HEK293 (cell line): ENCODE results near the gene ZNF10.
A peak's percentile ranks its signal among the peaks of the same experiment; 100 is the strongest.

Experiments
- BCL11B ChIP-seq: fragments of 450-650 bp; formaldehyde crosslinking; IDR thresholded peaks from 2 replicates; pipeline ENCODE4 v1.5.1; 2016; ENCODE audit warnings: low read depth, missing biosample characterization, missing genetic modification characterization
- HOXA7 ChIP-seq: sonication (generic); formaldehyde crosslinking; IDR thresholded peaks from 2 replicates; pipeline ENCODE4 v1.8.1; 2022; ENCODE audit warnings: missing genetic modification reagents, borderline replicate concordance
- MYNN ChIP-seq: fragments of 450-650 bp; formaldehyde crosslinking; IDR thresholded peaks from 2 replicates; pipeline ENCODE4 v1.5.1; 2016; ENCODE audit warnings: missing biosample characterization, missing genetic modification characterization, borderline replicate concordance
- SP7 ChIP-seq: fragments of 450-650 bp; formaldehyde crosslinking; IDR thresholded peaks from 2 replicates; pipeline ENCODE4 v1.5.1; 2016; ENCODE audit warnings: missing biosample characterization, missing genetic modification characterization
- ZBTB20 ChIP-seq: fragments of 450-650 bp; formaldehyde crosslinking; IDR thresholded peaks from 2 replicates; pipeline ENCODE4 v1.5.1; 2016; ENCODE audit warnings: missing biosample characterization, missing genetic modification characterization
- ZBTB21 ChIP-seq: fragments of 450-650 bp; formaldehyde crosslinking; IDR thresholded peaks from 2 replicates; pipeline ENCODE4 v1.5.1; 2017; ENCODE audit warnings: missing biosample characterization, missing genetic modification characterization
- ZFHX2 ChIP-seq: fragments of 450-650 bp; formaldehyde crosslinking; conservative IDR thresholded peaks from 2 replicates; pipeline ENCODE4 v1.5.1; 2016; ENCODE audit warnings: missing biosample characterization, missing genetic modification characterization
- ZFP3 ChIP-seq: fragments of 450-650 bp; formaldehyde crosslinking; IDR thresholded peaks from 2 replicates; pipeline ENCODE4 v1.5.1; 2016; ENCODE audit warnings: low read depth, missing biosample characterization, missing genetic modification characterization
- ZFP37 ChIP-seq: fragments of 450-650 bp; formaldehyde crosslinking; IDR thresholded peaks from 2 replicates; pipeline ENCODE4 v1.5.1; 2016; ENCODE audit warnings: missing biosample characterization, missing genetic modification characterization
- ZFP41 ChIP-seq: fragments of 450-650 bp; formaldehyde crosslinking; IDR thresholded peaks from 2 replicates; pipeline ENCODE4 v1.5.1; 2016; ENCODE audit warnings: missing biosample characterization, missing genetic modification characterization, borderline replicate concordance
- ZFP69B ChIP-seq: fragments of 450-650 bp; formaldehyde crosslinking; IDR thresholded peaks from 2 replicates; pipeline ENCODE4 v1.5.1; 2016; ENCODE audit warnings: missing biosample characterization, missing genetic modification characterization
- ZNF140 ChIP-seq: fragments of 450-650 bp; formaldehyde crosslinking; IDR thresholded peaks from 2 replicates; pipeline ENCODE4 v1.5.1; 2016; ENCODE audit warnings: missing biosample characterization, missing genetic modification characterization
- ZNF148 ChIP-seq: fragments of 450-650 bp; formaldehyde crosslinking; IDR thresholded peaks from 2 replicates; pipeline ENCODE4 v1.5.0; 2017; ENCODE audit warnings: missing biosample characterization, missing genetic modification characterization, borderline replicate concordance
- ZNF175 ChIP-seq: fragments of 450-650 bp; formaldehyde crosslinking; IDR thresholded peaks from 2 replicates; pipeline ENCODE4 v1.5.1; 2016; ENCODE audit warnings: missing biosample characterization, missing genetic modification characterization
- ZNF202 ChIP-seq: fragments of 450-650 bp; formaldehyde crosslinking; IDR thresholded peaks from 2 replicates; pipeline ENCODE4 v1.5.1; 2016; ENCODE audit warnings: missing biosample characterization, missing genetic modification characterization, borderline replicate concordance
- ZNF280C ChIP-seq: fragments of 450-650 bp; formaldehyde crosslinking; IDR thresholded peaks from 2 replicates; pipeline ENCODE4 v1.5.1; 2016; ENCODE audit warnings: missing biosample characterization, missing genetic modification characterization
- ZNF311 ChIP-seq: fragments of 450-650 bp; formaldehyde crosslinking; IDR thresholded peaks from 2 replicates; pipeline ENCODE4 v1.5.1; 2017; ENCODE audit warnings: missing biosample characterization, missing genetic modification characterization, borderline replicate concordance
- ZNF423 ChIP-seq: fragments of 450-650 bp; formaldehyde crosslinking; IDR thresholded peaks from 2 replicates; pipeline ENCODE4 v1.5.1; 2016; ENCODE audit warnings: missing biosample characterization, missing genetic modification characterization
- ZNF433 ChIP-seq: fragments of 450-650 bp; formaldehyde crosslinking; IDR thresholded peaks from 2 replicates; pipeline ENCODE4 v1.5.1; 2016; ENCODE audit warnings: missing biosample characterization, missing genetic modification characterization, low read depth
- ZNF48 ChIP-seq: fragments of 450-650 bp; formaldehyde crosslinking; IDR thresholded peaks from 2 replicates; pipeline ENCODE4 v1.5.1; 2016; ENCODE audit warnings: missing biosample characterization, missing genetic modification characterization
- ZNF560 ChIP-seq: fragments of 450-650 bp; formaldehyde crosslinking; IDR thresholded peaks from 2 replicates; pipeline ENCODE4 v1.5.1; 2017; ENCODE audit warnings: missing biosample characterization, missing genetic modification characterization, borderline replicate concordance
- ZNF624 ChIP-seq: fragments of 450-650 bp; formaldehyde crosslinking; IDR thresholded peaks from 2 replicates; pipeline ENCODE4 v1.5.1; 2017; ENCODE audit warnings: missing biosample characterization, missing genetic modification characterization
- ZNF660 ChIP-seq: fragments of 450-650 bp; IDR thresholded peaks from 2 replicates; pipeline ENCODE4 v1.5.1; 2018; ENCODE audit warnings: missing biosample characterization, mild to moderate bottlenecking, missing genetic modification characterization
- ZNF677 ChIP-seq: fragments of 450-650 bp; IDR thresholded peaks from 2 replicates; pipeline ENCODE4 v1.5.0; 2018; ENCODE audit warnings: missing biosample characterization, mild to moderate bottlenecking, missing genetic modification characterization, moderate library complexity
- ZNF777 ChIP-seq: fragments of 450-650 bp; formaldehyde crosslinking; IDR thresholded peaks from 2 replicates; pipeline ENCODE4 v1.5.1; 2017; ENCODE audit warnings: missing biosample characterization, missing genetic modification characterization, borderline replicate concordance
- ZNF791 ChIP-seq: fragments of 450-650 bp; formaldehyde crosslinking; IDR thresholded peaks from 2 replicates; pipeline ENCODE4 v1.5.1; 2016; ENCODE audit warnings: missing biosample characterization, missing genetic modification characterization
- ZNF792 ChIP-seq: fragments of 450-650 bp; formaldehyde crosslinking; IDR thresholded peaks from 2 replicates; pipeline ENCODE4 v1.5.1; 2016; ENCODE audit warnings: missing biosample characterization, missing genetic modification characterization
- TF ChIP-seq, protein P1 (sequence below): fragments of 450-650 bp; formaldehyde crosslinking; IDR thresholded peaks from 2 replicates; pipeline ENCODE4 v1.5.1; 2016; ENCODE audit warnings: missing biosample characterization, missing genetic modification characterization
- TF ChIP-seq, protein P2 (sequence below): fragments of 450-650 bp; formaldehyde crosslinking; IDR thresholded peaks from 2 replicates; pipeline ENCODE4; 2016; ENCODE audit warnings: missing biosample characterization, missing genetic modification characterization
- TF ChIP-seq, protein P3 (sequence below): fragments of 450-650 bp; formaldehyde crosslinking; optimal IDR thresholded peaks from 2 replicates; pipeline ENCODE3; 2016; ENCODE audit warnings: missing biosample characterization, mild to moderate bottlenecking, missing genetic modification characterization
- TF ChIP-seq, protein P4 (sequence below): fragments of 450-650 bp; formaldehyde crosslinking; IDR thresholded peaks from 2 replicates; pipeline ENCODE4 v1.5.1; 2016; ENCODE audit warnings: missing biosample characterization, missing genetic modification characterization

Gene ZNF10

DNA sequence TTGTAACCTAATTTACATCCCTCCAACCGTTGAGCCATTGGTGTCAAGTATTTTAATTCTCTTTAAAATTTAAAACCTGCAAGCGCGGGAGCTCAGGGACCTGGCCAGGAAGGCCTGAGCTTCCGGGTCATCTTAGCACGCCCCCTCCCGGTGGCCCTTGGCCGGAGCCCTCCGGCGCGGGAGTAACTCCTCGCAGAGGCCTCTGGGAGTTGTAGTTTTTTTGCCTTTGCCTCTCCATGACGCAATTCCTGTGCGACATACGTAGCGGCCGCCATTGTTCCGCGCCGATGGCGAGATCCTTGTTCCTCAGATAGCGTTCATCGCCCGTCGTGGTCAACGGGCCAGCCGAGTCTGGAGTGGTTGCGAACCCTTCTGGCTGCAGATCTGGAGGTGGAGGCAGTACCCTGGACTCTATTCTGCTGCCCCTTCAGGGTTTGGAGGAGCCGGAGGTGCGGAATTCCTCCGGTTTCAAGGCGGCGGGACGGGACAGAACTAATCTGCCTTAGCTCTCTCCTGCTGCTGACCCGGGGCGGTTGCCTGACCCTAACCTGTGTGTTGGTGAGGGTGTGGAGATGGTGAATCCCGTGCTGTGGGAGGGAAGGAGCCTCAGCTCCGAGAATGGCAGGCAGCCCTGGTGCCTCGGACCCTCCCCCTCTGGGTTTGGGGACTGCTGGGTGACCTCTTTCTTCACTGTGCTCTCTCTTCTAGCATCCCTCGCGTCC, 51.0 kb downstream of the ZNF10 start, which contains the start of gene ZNF268 (continued):
- TF ChIP-seq, protein P1, sequence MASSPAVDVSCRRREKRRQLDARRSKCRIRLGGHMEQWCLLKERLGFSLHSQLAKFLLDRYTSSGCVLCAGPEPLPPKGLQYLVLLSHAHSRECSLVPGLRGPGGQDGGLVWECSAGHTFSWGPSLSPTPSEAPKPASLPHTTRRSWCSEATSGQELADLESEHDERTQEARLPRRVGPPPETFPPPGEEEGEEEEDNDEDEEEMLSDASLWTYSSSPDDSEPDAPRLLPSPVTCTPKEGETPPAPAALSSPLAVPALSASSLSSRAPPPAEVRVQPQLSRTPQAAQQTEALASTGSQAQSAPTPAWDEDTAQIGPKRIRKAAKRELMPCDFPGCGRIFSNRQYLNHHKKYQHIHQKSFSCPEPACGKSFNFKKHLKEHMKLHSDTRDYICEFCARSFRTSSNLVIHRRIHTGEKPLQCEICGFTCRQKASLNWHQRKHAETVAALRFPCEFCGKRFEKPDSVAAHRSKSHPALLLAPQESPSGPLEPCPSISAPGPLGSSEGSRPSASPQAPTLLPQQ (tag by site-specific recombination): peak; percentile 64; the same call in 1 of the 2 replicates
- TF ChIP-seq, protein P2, sequence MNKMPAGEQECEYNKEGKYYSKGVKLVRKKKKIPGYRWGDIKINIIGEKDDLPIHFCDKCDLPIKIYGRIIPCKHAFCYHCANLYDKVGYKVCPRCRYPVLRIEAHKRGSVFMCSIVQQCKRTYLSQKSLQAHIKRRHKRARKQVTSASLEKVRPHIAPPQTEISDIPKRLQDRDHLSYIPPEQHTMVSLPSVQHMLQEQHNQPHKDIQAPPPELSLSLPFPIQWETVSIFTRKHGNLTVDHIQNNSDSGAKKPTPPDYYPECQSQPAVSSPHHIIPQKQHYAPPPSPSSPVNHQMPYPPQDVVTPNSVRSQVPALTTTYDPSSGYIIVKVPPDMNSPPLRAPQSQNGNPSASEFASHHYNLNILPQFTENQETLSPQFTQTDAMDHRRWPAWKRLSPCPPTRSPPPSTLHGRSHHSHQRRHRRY (tag by site-specific recombination): no peak
- TF ChIP-seq ZNF280C (tag by site-specific recombination) (no peak), ZFP41 (tag by site-specific recombination) (no peak), MYNN (no peak), ZBTB21 (tag by site-specific recombination) (peak; percentile 91), ZFP3 (tag by site-specific recombination) (no peak), ZNF202 (tag by site-specific recombination) (no peak), ZNF677 (tag by site-specific recombination) (no peak), BCL11B (peak; percentile 89; the same call in 1 of the 2 replicates), ZNF560 (tag by site-specific recombination) (no peak), ZNF433 (tag by site-specific recombination) (no peak), ZBTB20 (tag by site-specific recombination) (peak; percentile 29; the same call in 1 of the 2 replicates), HOXA7 (no peak), ZNF48 (no peak), ZNF792 (tag by site-specific recombination) (no peak), ZFP37 (tag by site-specific recombination) (no peak), ZNF423 (tag by site-specific recombination) (no peak), ZNF311 (tag by site-specific recombination) (no peak), ZFP69B (tag by site-specific recombination) (no peak), ZNF140 (tag by site-specific recombination) (no peak), ZNF175 (tag by site-specific recombination) (no peak), ZNF660 (tag by site-specific recombination) (peak; percentile 86; the same call in 1 of the 2 replicates), ZNF777 (tag by site-specific recombination) (no peak), ZNF791 (no peak), ZFHX2 (tag by site-specific recombination) (no peak; the same call in 1 of the 2 replicates), ZNF624 (tag by site-specific recombination) (no peak), ZNF148 (tag by site-specific recombination) (no peak), SP7 (tag by site-specific recombination) (peak; percentile 74; the same call in 1 of the 2 replicates)
- TF ChIP-seq, protein P3, sequence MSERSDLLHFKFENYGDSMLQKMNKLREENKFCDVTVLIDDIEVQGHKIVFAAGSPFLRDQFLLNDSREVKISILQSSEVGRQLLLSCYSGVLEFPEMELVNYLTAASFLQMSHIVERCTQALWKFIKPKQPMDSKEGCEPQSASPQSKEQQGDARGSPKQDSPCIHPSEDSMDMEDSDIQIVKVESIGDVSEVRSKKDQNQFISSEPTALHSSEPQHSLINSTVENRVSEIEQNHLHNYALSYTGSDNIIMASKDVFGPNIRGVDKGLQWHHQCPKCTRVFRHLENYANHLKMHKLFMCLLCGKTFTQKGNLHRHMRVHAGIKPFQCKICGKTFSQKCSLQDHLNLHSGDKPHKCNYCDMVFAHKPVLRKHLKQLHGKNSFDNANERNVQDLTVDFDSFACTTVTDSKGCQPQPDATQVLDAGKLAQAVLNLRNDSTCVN (tag by site-specific recombination): peak; percentile 45
- TF ChIP-seq, protein P4, sequence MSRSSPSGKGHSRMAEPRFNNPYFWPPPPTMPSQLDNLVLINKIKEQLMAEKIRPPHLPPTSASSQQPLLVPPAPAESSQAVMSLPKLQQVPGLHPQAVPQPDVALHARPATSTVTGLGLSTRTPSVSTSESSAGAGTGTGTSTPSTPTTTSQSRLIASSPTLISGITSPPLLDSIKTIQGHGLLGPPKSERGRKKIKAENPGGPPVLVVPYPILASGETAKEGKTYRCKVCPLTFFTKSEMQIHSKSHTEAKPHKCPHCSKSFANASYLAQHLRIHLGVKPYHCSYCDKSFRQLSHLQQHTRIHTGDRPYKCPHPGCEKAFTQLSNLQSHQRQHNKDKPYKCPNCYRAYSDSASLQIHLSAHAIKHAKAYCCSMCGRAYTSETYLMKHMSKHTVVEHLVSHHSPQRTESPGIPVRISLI (tag by site-specific recombination): no peak
